HPDE6-E6E7 (cell line): Measurements from ENCODE around the gene ARHGEF25.
"Not testable (repeated sequence)": the region's sequence is repeated elsewhere in the genome, so short reads cannot be mapped to it uniquely, and the experiment has no call there.

ENCODE experiments used
- DNase-seq: peaks from one replicate; pipeline ENCODE4 v3.0.0; 2011; ENCODE audit warnings: missing footprints; ENCODE audit errors: extremely low spot score

The ARHGEF25 gene

GRCh38 chr12:57609101-57609780, 2.0 kb upstream of the ARHGEF25 start:
- DNase-seq = no peak

GRCh38 chr12:57609781-57610553, 1.3 kb upstream of the ARHGEF25 start:
- no peak for DNase-seq

DNA sequence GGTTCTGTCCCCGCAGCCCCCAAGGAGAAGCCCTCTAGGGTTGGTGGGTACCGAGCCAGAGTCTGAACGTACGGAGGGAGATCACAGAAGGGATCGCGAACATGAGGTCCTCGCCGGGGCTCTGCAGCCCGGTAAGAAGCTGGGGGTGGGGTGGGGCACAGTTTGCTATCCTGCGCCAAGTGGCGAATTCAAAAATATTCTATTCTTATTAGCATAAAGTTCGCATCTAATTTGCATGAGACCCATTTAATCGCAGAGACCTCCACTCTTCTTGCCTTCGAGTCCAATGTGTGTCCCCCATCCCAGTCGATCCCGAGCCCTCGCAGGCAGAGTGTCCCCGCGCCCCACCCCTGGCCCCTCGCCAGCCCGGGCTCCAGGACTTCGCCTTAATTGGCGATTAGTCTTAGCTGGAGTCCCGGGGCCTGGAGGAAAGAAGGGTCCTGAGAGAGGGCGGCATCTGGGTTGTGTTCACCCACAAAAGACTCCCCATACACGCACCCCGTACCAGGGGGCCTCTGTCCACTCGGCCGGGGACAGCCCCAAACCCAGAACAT, 604 bp upstream of the ARHGEF25 start:
- no peak for DNase-seq

DNA sequence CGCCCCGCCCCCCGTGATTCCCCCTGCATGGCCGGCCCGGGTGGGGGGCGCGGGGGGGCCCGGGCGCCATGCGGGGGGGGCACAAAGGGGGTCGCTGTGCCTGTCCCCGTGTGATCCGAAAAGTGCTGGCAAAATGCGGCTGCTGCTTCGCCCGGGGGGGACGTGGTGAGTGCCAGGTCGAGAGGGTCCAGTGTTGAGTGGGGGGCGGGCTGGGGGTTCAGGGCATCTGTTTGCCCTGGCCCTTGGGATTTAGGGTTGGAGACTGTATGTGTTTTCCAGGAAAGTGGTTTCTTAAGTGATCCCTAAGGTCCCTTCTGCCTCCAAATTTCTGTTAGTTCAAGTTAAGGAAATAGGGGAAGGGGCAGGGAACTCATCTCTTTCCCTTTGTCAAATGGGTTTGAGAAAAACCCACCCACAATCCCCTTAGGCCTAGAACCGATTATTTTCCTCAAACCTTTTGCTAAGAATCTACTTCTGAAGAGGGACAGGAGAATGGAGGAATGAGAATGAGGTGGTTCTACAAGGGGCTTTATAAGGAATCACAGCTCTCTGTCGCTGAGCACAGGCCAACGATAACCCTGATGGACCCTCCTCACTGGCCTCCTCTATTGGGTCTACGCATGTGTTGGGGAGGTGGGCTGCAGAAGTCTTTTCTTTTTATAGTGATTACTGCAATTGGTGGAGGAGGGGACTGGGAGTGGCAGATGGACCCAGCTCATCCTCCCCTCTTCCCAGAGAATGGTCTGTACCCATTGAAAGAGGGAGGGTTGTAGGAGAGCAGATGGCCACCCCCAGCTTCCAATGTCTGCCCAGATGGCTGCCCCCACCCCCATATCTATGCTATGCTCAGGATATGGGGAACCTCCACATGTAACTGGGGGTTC, 834 bp downstream of the ARHGEF25 start:
- no peak for DNase-seq

DNA sequence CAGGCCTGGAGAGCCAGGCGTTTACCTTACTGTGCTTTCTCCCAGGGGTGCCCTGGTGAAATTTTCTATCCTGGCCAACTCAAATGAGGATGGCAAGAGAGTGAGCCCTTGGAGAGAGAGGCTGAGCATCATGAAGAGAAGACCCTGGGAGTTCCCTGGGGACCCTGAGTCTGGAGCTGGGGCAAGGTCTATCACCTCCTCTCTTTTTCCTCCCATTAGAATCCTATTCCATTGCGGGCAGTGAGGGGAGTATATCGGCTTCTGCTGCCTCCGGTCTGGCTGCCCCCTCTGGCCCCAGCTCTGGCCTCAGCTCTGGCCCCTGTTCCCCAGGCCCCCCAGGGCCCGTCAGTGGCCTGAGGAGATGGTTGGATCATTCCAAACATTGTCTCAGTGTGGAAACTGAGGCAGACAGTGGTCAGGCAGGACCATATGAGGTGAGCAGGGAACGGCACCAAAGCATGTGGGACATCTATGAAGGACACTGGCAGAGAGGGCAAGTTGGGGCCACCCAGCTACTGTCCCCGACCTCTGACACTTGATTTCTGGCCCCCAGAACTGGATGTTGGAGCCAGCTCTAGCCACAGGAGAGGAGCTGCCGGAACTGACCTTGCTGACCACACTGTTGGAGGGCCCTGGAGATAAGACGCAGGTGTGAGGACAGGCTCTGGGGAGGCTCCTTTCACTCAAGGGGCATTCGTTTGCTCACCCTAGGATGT, 1.6 kb downstream of the ARHGEF25 start:
- no peak for DNase-seq

DNA sequence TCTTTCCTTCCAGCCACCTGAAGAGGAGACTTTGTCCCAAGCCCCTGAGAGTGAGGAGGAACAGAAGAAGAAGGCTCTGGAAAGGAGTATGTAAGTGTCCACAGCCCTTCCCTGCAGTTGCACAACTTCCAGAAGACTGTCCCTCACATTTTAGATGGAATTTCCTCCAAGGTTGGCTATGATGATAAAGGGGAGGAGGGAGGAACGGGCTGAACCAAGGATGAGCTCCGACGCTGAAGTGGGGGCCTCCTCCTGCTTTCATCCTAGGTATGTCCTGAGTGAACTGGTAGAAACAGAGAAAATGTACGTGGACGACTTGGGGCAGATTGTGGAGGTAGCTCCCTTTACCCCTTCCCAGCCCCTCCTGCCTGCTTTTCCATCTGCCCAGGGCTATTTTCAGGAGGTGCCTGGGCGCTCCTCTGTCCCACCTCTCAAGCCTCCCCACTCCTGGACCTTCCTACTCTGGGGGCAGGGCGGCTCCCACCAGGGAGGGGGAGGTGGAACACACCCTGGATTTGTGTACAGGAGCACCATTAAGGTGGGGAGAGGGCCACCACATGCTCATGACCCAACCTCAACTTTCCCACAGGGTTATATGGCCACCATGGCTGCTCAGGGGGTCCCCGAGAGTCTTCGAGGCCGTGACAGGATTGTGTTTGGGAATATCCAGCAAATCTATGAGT, 2.3 kb downstream of the ARHGEF25 start:
- DNase-seq = no peak

DNA sequence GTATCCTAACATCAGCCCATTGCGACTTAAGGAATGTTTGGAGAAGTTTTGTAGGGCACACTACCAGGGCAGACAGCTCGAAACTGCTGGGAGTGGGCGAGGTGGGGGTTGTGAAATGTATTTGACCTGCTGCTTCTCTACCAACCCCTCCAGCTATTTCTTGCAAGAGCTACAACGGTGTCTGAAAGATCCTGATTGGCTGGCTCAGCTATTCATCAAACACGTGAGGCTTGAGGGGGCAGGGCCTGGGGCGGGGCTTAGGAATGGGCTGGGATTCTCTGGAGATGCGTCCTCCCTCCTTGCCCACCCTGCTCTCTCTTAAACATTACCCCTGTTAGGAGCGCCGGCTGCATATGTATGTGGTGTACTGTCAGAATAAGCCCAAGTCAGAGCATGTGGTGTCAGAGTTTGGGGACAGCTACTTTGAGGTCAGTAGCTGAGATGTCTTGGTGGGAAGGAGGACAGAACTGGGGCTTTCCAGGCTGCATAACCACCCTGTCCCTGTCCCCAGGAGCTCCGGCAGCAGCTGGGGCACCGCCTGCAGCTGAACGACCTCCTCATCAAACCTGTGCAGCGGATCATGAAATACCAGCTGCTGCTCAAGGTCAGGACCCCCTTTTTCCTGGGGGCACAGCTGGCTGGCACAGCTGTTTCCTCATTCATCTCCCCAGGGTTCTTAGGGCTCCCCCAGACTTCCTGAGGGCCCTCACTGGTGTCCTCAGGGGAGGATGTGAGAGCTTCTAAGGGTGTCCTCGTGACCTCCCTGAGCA, 3.1 kb downstream of the ARHGEF25 start:
- no peak for DNase-seq

DNA sequence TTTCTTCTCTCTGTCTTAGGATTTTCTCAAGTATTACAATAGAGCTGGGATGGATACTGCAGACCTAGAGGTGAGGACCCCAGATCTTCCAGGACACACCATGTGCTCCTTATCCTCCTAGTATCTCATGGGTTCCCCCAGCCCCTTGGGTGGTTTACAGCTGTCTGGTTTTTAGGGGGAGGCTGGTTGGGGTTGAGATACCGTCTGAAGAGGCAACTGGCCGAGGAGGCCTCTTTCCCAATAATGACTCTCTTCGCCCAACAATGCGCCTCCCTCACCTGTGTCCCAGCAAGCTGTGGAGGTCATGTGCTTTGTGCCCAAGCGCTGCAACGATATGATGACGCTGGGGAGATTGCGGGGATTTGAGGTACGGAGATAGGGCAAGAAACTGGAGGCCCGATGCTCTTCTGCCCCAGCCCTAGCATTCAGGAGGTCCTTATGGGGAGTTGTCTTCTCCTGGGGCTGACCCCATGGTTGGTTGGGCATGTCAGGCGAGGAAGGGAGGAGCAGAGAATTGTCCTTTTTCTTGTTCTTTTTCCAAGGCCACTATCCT, 3.8 kb downstream of the ARHGEF25 start:
- no peak for DNase-seq

DNA sequence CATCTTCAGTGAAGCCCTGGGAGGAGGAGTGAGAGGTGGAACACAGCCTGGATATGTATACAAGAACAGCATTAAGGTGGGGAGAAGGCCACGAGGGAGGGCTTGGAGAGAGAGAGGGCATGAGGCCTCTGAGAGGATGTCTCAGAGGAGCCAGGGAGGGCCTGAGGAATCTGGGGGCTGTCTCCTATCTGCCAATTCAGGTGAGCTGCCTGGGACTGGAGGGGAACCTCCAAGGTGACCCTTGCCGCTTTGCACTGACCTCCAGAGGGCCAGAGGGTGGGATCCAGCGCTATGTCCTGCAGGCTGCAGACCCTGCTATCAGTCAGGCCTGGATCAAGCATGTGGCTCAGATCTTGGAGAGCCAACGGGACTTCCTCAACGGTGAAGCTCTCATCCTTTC, 4.4 kb downstream of the ARHGEF25 start:
- no peak for DNase-seq

DNA sequence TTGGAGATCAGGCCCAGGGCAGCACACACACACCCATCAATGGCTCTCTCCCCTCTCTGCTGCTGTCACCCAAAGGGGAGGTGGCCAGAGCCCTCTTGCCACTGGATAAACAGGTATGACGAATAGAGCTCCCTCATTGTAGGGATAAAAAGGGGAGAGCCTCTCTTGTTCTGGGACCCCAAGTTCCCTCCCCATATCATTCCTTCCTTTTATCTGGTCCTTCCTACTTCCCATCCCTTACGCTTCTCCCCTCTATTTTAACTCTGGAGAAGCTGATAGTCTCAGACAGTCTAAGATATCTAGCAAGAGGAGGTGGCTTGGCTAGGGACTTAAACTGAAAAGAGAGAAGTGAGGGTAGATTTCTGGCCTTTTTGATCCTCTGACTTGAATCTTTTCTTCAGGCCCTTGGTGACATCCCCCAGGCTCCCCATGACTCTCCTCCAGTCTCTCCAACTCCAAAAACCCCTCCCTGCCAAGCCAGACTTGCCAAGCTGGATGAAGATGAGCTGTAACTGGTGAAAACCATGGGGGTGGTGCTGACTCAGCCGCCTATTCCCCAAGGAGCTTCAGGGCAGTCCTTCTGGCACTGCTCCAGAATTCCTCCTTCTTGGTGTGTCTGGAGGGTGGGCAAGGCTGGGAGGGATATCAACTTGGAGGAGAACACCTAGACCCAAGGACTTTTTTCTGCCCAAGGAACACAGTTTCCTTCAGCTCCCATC, 5.3 kb downstream of the ARHGEF25 start:
- no peak for DNase-seq

DNA sequence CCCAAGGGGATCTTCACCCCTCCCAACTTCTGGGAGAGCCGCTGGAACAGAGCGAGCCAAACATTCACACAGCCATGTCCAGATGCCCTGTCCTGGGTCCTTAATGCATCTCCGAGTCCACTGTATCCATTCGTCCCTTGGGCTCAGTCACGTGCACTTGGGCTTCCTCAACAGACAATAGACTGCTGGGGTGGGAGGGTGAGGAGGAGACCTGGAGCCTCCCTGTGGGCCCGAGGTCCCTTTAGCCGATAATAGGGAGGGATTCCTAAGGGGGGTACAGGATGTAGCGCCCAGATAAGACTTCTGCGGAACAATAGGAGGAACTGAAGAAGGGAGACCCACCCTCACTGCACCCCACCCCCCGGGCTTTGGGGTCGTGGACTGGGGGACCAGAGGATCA, 6.7 kb downstream of the ARHGEF25 start:
- DNase-seq = no peak

DNA sequence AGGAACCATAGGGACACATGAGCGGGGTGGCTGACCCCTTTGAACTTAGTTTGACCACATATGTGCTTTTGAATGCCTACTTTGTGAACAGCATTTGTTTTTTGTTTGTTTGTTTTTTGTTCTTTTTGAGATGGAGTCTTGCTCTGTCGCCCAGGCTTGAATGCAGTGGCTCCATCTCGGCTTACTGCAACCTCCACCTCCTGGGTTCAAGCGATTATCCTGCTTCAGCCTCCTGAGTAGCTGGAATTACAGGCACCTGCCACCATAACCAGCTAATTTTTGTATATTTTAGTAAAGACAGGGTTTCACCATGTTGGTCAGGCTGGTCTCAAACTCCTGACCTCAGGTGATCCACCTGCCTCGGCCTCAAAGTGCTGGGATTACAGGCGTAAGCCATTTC, 7.2 kb downstream of the ARHGEF25 start:
- DNase-seq = not testable (repeated sequence)

GRCh38 chr12:57618966-57619433, 7.8 kb downstream of the ARHGEF25 start:
- no peak for DNase-seq

GRCh38 chr12:57619434-57620244, 8.4 kb downstream of the ARHGEF25 start:
- no peak for DNase-seq

- no peak for DNase-seq
Observed at GRCh38 chr12:57620245-57620935, 9.2 kb downstream of the ARHGEF25 start.

GRCh38 chr12:57620936-57621496, 9.8 kb downstream of the ARHGEF25 start:
- DNase-seq = no peak
